HEK293 (cell line): ENCODE results near the gene ARID3A.

Experiments used
- BCL11B ChIP-seq: fragments of 450-650 bp; formaldehyde crosslinking; IDR thresholded peaks from 2 replicates; pipeline ENCODE4 v1.5.1; 2016; ENCODE audit warnings: low read depth, missing biosample characterization, missing genetic modification characterization
- HIC1 ChIP-seq: fragments of 450-650 bp; formaldehyde crosslinking; IDR thresholded peaks from 2 replicates; pipeline ENCODE4 v1.5.1; 2016; ENCODE audit warnings: missing biosample characterization, missing genetic modification characterization
- KLF1 ChIP-seq: fragments of 450-650 bp; formaldehyde crosslinking; IDR thresholded peaks from 2 replicates; pipeline ENCODE4 v1.5.1; 2016; ENCODE audit warnings: missing biosample characterization, missing genetic modification characterization
- KLF10 ChIP-seq: fragments of 450-650 bp; IDR thresholded peaks from 2 replicates; pipeline ENCODE4 v1.5.1; 2018; ENCODE audit warnings: missing biosample characterization, mild to moderate bottlenecking, missing genetic modification characterization
- SCRT2 ChIP-seq: fragments of 450-650 bp; formaldehyde crosslinking; IDR thresholded peaks from 2 replicates; pipeline ENCODE4 v1.5.1; 2016; ENCODE audit warnings: missing biosample characterization, missing genetic modification characterization
- SP2 ChIP-seq: fragments of 450-650 bp; formaldehyde crosslinking; IDR thresholded peaks from 2 replicates; pipeline ENCODE4 v1.5.1; 2016; ENCODE audit warnings: missing biosample characterization, missing genetic modification characterization
- SP3 ChIP-seq: fragments of 450-650 bp; formaldehyde crosslinking; IDR thresholded peaks from 2 replicates; pipeline ENCODE4 v1.5.1; 2016; ENCODE audit warnings: missing biosample characterization, missing genetic modification characterization
- WT1 ChIP-seq: fragments of 450-650 bp; formaldehyde crosslinking; IDR thresholded peaks from 2 replicates; pipeline ENCODE4 v1.5.1; 2016; ENCODE audit warnings: missing biosample characterization, missing genetic modification characterization
- ZBTB20 ChIP-seq: fragments of 450-650 bp; formaldehyde crosslinking; IDR thresholded peaks from 2 replicates; pipeline ENCODE4 v1.5.1; 2016; ENCODE audit warnings: missing biosample characterization, missing genetic modification characterization
- ZEB2 ChIP-seq: fragments of 450-650 bp; formaldehyde crosslinking; IDR thresholded peaks from 2 replicates; pipeline ENCODE4 v1.5.1; 2016; ENCODE audit warnings: missing biosample characterization, missing genetic modification characterization
- ZNF121 ChIP-seq: fragments of 450-650 bp; formaldehyde crosslinking; IDR thresholded peaks from 2 replicates; pipeline ENCODE4 v1.5.1; 2016; ENCODE audit warnings: missing biosample characterization, missing genetic modification characterization
- ZNF132 ChIP-seq: fragments of 450-650 bp; formaldehyde crosslinking; IDR thresholded peaks from 2 replicates; pipeline ENCODE4 v1.5.1; 2017; ENCODE audit warnings: missing biosample characterization, missing genetic modification characterization, borderline replicate concordance
- ZNF169 ChIP-seq: fragments of 450-650 bp; formaldehyde crosslinking; IDR thresholded peaks from 2 replicates; pipeline ENCODE4 v1.5.1; 2016; ENCODE audit warnings: missing biosample characterization, missing genetic modification characterization
- ZNF23 ChIP-seq: fragments of 450-650 bp; formaldehyde crosslinking; IDR thresholded peaks from 2 replicates; pipeline ENCODE4 v1.5.1; 2016; ENCODE audit warnings: missing biosample characterization, missing genetic modification characterization, borderline replicate concordance
- ZNF292 ChIP-seq: fragments of 450-650 bp; formaldehyde crosslinking; IDR thresholded peaks from 2 replicates; pipeline ENCODE4 v1.5.1; 2016; ENCODE audit warnings: low read depth, missing biosample characterization, missing genetic modification characterization, borderline replicate concordance
- ZNF341 ChIP-seq: fragments of 450-650 bp; formaldehyde crosslinking; IDR thresholded peaks from 2 replicates; pipeline ENCODE4; 2016; ENCODE audit warnings: low read depth, missing biosample characterization, missing genetic modification characterization
- ZNF701 ChIP-seq: fragments of 450-650 bp; formaldehyde crosslinking; IDR thresholded peaks from 2 replicates; pipeline ENCODE4 v1.5.1; 2016; ENCODE audit warnings: missing biosample characterization, missing genetic modification characterization
- ZNF792 ChIP-seq: fragments of 450-650 bp; formaldehyde crosslinking; IDR thresholded peaks from 2 replicates; pipeline ENCODE4 v1.5.1; 2016; ENCODE audit warnings: missing biosample characterization, missing genetic modification characterization
- TF ChIP-seq, protein P1 (sequence below): fragments of 450-650 bp; formaldehyde crosslinking; IDR thresholded peaks from 2 replicates; pipeline ENCODE4 v1.5.1; 2016; ENCODE audit warnings: missing biosample characterization, missing genetic modification characterization
- TF ChIP-seq, protein P2 (sequence below): fragments of 450-650 bp; formaldehyde crosslinking; IDR thresholded peaks from 2 replicates; pipeline ENCODE4 v1.5.1; 2016; ENCODE audit warnings: missing biosample characterization, missing genetic modification characterization
- TF ChIP-seq, protein P3 (sequence below): fragments of 450-650 bp; formaldehyde crosslinking; IDR thresholded peaks from 2 replicates; pipeline ENCODE4 v1.5.1; 2016; ENCODE audit warnings: missing biosample characterization, missing genetic modification characterization, borderline replicate concordance
- TF ChIP-seq, protein P4 (sequence below): IDR thresholded peaks from 2 replicates; pipeline ENCODE4 v1.6.1; 2011; ENCODE audit warnings: mild to moderate bottlenecking, low read depth, low read length, borderline replicate concordance
- TF ChIP-seq, protein P5 (sequence below): fragments of 450-650 bp; formaldehyde crosslinking; optimal IDR thresholded peaks from 2 replicates; pipeline ENCODE3; 2016; ENCODE audit warnings: missing biosample characterization, mild to moderate bottlenecking, missing genetic modification characterization

Gene ARID3A

DNA sequence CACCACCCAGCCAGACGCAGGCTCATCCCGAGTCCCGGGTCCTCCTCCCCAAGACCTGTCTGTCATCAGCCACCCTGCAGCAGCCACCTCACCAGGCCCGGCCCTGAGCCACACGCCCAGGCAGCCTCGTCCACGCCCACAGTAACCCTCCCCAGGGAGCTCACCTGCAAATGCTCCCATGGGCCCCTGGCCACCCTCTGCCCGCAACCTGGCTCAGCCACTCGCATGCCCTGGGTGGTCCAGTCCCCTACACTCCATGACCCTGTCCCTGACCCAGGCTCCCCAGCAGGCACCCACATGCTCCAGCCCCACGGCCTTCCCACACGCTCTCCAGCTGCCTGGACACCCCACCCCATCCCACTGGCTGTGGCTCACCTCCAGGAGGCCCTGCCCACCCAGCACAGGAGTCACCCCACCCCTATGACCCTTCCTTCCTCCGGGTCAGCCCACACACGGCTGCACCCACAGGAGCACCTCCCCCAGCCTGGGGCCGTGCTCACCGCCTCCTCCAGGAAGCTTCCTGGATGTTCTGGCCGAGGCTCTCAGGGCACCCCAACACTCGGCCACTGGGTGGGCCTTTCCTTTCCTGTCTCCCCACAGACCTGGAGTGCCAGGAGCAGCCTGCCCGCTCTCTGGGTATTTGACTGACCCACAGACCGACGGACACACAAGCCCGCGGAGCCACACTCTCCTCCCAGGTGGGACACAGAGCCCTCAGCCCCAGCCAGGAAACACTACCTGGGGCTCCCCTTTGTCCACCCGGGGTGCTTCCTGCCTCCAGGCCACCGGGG is 91.5 kb downstream of the ARID3A start (continued):
- TF ChIP-seq, protein P1, sequence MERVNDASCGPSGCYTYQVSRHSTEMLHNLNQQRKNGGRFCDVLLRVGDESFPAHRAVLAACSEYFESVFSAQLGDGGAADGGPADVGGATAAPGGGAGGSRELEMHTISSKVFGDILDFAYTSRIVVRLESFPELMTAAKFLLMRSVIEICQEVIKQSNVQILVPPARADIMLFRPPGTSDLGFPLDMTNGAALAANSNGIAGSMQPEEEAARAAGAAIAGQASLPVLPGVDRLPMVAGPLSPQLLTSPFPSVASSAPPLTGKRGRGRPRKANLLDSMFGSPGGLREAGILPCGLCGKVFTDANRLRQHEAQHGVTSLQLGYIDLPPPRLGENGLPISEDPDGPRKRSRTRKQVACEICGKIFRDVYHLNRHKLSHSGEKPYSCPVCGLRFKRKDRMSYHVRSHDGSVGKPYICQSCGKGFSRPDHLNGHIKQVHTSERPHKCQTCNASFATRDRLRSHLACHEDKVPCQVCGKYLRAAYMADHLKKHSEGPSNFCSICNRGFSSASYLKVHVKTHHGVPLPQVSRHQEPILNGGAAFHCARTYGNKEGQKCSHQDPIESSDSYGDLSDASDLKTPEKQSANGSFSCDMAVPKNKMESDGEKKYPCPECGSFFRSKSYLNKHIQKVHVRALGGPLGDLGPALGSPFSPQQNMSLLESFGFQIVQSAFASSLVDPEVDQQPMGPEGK (tag by site-specific recombination): peak; percentile 80; the same call in 1 of the 2 replicates
- 0 out of 2 replicates have a peak, but pooled peaks have one; percentile 4 for TF ChIP-seq HIC1 (tag by site-specific recombination)
- TF ChIP-seq, protein P2, sequence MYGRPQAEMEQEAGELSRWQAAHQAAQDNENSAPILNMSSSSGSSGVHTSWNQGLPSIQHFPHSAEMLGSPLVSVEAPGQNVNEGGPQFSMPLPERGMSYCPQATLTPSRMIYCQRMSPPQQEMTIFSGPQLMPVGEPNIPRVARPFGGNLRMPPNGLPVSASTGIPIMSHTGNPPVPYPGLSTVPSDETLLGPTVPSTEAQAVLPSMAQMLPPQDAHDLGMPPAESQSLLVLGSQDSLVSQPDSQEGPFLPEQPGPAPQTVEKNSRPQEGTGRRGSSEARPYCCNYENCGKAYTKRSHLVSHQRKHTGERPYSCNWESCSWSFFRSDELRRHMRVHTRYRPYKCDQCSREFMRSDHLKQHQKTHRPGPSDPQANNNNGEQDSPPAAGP (tag by site-specific recombination): peak; percentile 94
- no peak for TF ChIP-seq KLF10 (tag by site-specific recombination)
- peak; percentile 86 for TF ChIP-seq ZNF341 (tag by site-specific recombination)
- no peak for TF ChIP-seq ZNF121
- TF ChIP-seq, protein P3, sequence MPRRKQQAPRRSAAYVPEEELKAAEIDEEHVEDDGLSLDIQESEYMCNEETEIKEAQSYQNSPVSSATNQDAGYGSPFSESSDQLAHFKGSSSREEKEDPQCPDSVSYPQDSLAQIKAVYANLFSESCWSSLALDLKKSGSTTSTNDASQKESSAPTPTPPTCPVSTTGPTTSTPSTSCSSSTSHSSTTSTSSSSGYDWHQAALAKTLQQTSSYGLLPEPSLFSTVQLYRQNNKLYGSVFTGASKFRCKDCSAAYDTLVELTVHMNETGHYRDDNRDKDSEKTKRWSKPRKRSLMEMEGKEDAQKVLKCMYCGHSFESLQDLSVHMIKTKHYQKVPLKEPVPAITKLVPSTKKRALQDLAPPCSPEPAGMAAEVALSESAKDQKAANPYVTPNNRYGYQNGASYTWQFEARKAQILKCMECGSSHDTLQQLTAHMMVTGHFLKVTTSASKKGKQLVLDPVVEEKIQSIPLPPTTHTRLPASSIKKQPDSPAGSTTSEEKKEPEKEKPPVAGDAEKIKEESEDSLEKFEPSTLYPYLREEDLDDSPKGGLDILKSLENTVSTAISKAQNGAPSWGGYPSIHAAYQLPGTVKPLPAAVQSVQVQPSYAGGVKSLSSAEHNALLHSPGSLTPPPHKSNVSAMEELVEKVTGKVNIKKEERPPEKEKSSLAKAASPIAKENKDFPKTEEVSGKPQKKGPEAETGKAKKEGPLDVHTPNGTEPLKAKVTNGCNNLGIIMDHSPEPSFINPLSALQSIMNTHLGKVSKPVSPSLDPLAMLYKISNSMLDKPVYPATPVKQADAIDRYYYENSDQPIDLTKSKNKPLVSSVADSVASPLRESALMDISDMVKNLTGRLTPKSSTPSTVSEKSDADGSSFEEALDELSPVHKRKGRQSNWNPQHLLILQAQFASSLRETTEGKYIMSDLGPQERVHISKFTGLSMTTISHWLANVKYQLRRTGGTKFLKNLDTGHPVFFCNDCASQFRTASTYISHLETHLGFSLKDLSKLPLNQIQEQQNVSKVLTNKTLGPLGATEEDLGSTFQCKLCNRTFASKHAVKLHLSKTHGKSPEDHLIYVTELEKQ: peak; percentile 23; the same call in 1 of the 2 replicates
- TF ChIP-seq ZNF792 (tag by site-specific recombination): no peak
- TF ChIP-seq SP2: peak; percentile 47
- TF ChIP-seq SCRT2 (tag by site-specific recombination): peak; percentile 24; the same call in 1 of the 2 replicates
- 0 out of 2 replicates have a peak, but pooled peaks have one; percentile 64 for TF ChIP-seq ZEB2 (tag by site-specific recombination)
- no peak for TF ChIP-seq ZNF23 (tag by site-specific recombination)
- peak; percentile 100 for TF ChIP-seq KLF1
- TF ChIP-seq, protein P4, sequence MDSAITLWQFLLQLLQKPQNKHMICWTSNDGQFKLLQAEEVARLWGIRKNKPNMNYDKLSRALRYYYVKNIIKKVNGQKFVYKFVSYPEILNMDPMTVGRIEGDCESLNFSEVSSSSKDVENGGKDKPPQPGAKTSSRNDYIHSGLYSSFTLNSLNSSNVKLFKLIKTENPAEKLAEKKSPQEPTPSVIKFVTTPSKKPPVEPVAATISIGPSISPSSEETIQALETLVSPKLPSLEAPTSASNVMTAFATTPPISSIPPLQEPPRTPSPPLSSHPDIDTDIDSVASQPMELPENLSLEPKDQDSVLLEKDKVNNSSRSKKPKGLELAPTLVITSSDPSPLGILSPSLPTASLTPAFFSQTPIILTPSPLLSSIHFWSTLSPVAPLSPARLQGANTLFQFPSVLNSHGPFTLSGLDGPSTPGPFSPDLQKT: no peak
- TF ChIP-seq ZNF169 (tag by site-specific recombination): no peak
- TF ChIP-seq ZNF132: no peak
- TF ChIP-seq WT1 (tag by site-specific recombination): peak; percentile 67
- peak; percentile 99 for TF ChIP-seq ZBTB20
- TF ChIP-seq, protein P5, sequence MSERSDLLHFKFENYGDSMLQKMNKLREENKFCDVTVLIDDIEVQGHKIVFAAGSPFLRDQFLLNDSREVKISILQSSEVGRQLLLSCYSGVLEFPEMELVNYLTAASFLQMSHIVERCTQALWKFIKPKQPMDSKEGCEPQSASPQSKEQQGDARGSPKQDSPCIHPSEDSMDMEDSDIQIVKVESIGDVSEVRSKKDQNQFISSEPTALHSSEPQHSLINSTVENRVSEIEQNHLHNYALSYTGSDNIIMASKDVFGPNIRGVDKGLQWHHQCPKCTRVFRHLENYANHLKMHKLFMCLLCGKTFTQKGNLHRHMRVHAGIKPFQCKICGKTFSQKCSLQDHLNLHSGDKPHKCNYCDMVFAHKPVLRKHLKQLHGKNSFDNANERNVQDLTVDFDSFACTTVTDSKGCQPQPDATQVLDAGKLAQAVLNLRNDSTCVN: peak; percentile 28
- peak; percentile 71 for TF ChIP-seq SP3
- TF ChIP-seq ZNF701 (tag by site-specific recombination): no peak
- TF ChIP-seq BCL11B (tag by site-specific recombination): peak; percentile 31; the same call in 1 of the 2 replicates
- TF ChIP-seq ZNF292: no peak
- TF ChIP-seq, all 188 proteins: peak for 29
